ENCODE data around the gene MFGE8.

The MFGE8 gene

DNA sequence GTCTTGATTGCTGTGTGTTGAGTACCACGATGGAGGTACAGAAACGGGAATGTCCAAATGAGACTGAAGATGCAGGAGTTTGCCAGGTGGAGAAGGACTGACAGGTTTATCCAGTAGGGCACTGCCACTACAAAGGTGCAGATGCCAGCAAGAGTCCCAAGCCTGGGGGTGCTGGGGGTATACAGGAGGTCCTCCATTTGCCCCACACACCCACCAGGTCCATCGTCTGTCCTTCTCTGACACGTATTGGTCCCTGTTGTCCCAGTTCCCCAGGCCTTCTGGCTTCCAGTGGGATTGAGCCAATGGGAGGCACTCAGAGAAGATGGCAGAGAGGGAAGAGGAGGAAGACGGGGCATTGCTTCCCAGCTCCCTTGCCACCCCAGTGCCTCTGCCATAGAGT is 24.5 kb downstream of the MFGE8 start:
- no peaks in the 10 kb centered on the region for H3K36me3 ChIP-seq
- H3K27me3 ChIP-seq: peaks cover 12% of the 10 kb centered on the region
- H3K4me1 ChIP-seq (ENCODE audit: control insufficient read depth in 1 of 2, insufficient read depth in 1 of 2, low read depth in 1 of 2, low read length in 1 of 2): no peaks in the 10 kb centered on the region
- no peak overlapping the region for H3K27ac ChIP-seq
- TF ChIP-seq, protein P1, sequence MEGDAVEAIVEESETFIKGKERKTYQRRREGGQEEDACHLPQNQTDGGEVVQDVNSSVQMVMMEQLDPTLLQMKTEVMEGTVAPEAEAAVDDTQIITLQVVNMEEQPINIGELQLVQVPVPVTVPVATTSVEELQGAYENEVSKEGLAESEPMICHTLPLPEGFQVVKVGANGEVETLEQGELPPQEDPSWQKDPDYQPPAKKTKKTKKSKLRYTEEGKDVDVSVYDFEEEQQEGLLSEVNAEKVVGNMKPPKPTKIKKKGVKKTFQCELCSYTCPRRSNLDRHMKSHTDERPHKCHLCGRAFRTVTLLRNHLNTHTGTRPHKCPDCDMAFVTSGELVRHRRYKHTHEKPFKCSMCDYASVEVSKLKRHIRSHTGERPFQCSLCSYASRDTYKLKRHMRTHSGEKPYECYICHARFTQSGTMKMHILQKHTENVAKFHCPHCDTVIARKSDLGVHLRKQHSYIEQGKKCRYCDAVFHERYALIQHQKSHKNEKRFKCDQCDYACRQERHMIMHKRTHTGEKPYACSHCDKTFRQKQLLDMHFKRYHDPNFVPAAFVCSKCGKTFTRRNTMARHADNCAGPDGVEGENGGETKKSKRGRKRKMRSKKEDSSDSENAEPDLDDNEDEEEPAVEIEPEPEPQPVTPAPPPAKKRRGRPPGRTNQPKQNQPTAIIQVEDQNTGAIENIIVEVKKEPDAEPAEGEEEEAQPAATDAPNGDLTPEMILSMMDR (IDR thresholded peaks at IDR 0.05): no peak
- H3K4me3 ChIP-seq (ENCODE audit: low read depth in 1 of 2, low read length in 1 of 2): no peak overlapping the region
- H3K9me3 ChIP-seq: no peaks in the 10 kb centered on the region

DNA sequence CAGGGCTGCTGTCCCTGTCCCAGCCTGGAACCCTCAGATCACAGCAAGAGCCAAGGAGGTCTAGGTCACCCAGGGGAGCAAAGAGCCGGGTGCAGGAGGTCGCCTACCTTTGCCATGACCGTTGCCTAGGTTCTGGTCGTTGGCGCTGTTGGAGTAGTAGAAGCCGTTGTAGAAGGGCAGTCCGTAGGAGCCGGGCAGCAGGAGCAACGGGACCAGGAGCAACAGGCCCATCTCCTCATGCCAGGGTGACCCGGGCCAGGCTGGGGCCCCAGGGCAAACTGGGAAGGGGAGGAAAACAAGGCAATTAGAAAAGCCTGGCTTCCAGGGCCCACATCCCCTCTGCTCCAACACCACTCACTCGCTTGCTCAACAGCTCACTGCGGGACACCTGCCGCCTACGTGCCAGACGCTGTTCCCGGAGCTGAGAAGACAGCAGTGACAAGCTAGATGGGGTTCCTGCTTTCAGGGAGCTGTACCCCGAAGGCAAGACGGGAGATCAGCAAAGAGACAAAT is 26.1 kb downstream of the MFGE8 start:
- H3K4me1 ChIP-seq (ENCODE audit: control insufficient read depth in 1 of 2, insufficient read depth in 1 of 2, low read depth in 1 of 2, low read length in 1 of 2): no peaks in the 10 kb centered on the region
- no peak overlapping the region for H3K27ac ChIP-seq
- TF ChIP-seq, protein P1 (IDR thresholded peaks at IDR 0.05): no peak
- no peaks in the 10 kb centered on the region for H3K27me3 ChIP-seq
- no peaks in the 10 kb centered on the region for H3K9me3 ChIP-seq
- no peak overlapping the region for H3K4me3 ChIP-seq (ENCODE audit: low read depth in 1 of 2, low read length in 1 of 2)
- no peaks in the 10 kb centered on the region for H3K36me3 ChIP-seq

DNA sequence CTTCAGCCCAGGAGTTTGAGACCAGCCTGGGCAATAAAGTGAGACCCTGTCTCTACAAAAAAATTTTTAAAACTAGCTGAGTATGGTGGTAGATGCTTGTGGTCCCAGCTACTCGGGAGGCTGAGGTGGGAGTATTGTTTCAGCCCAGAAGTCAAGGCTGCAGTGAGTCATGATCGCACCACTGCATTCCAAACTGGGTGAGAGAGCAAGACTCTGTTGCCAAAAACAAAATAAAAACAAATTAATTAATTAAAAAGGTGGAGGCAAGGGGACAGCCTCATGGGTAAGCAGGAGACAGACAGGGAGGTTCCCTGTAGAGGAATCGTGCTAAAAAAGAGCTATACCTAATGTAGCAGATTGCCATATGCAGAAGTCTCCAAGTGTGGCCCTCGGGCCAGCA is 30.4 kb downstream of the MFGE8 start:
- Histone ChIP-seq H3K4me1 (ENCODE audit: control insufficient read depth in 1 of 2, insufficient read depth in 1 of 2, low read depth in 1 of 2, low read length in 1 of 2) (no peaks in the 10 kb centered on the region), H3K27me3 (no peaks in the 10 kb centered on the region), H3K9me3 (no peaks in the 10 kb centered on the region), H3K36me3 (no peaks in the 10 kb centered on the region), H3K27ac (no peak overlapping the region), H3K4me3 (ENCODE audit: low read depth in 1 of 2, low read length in 1 of 2) (no peak overlapping the region)
- TF ChIP-seq, protein P1 (IDR thresholded peaks at IDR 0.05): no peak

DNA sequence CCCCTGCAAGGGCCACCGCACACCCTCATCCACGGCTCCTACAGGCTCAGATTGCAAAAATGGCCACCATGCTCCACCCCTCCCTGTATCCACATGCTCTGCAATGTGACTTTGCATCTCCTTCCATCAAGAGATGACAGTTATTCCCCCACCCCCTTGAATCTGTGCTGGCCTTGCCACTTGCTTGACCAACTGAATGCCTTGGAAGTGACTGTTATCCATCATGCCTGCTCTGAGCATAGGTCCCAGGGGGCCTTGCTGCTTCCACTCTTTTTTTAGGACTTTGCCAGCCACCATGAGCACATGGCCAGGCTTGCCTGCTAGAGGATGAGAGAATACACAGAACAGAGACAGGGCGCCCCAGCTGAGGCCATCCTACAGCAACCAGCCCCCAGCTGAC is 31.4 kb downstream of the MFGE8 start:
- TF ChIP-seq, protein P1 (IDR thresholded peaks at IDR 0.05): no peak
- no peak overlapping the region for H3K4me3 ChIP-seq (ENCODE audit: low read depth in 1 of 2, low read length in 1 of 2)
- no peaks in the 10 kb centered on the region for H3K36me3 ChIP-seq
- H3K9me3 ChIP-seq: no peaks in the 10 kb centered on the region
- H3K4me1 ChIP-seq (ENCODE audit: control insufficient read depth in 1 of 2, insufficient read depth in 1 of 2, low read depth in 1 of 2, low read length in 1 of 2): no peaks in the 10 kb centered on the region
- no peaks in the 10 kb centered on the region for H3K27me3 ChIP-seq
- H3K27ac ChIP-seq: no peak overlapping the region

DNA sequence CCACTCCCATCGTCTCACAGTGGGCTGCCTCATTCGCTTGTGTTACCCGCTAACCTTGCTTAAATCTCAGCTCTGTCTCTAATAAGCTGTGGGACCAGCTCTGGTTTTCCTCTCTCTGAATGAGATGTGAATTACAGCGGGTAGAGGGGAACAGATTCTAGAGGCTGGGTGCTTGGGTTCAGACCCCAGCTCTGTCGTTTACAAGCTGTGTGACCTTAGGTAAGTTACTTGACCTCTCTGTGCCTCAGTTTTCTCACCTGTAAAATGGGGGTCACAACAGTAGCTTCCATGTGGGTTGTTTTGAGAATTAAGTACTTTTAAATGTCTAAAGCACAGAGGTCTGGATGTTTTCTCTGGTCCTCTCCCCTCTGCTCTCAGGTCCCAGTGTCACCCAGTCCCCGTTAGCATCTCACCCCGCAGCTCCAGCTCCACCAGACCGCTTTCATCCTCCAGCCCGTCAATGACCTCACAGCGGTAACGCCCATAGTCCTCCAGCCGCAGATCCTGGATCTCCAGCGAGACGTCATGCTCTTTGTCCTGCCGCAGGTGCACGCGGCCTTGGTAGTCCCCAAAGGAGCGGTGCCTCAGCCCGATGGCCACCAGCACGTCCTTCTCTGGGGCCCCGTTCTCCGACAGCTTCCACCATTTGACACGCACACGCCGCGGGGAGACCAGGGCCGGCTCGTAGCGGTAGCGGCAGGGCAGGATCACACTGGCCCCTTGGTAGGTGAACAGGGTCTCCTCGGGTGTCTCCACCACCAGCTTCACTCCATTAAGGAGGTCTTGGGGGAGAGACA is 32.0 kb downstream of the MFGE8 start:
- TF ChIP-seq, protein P1 (IDR thresholded peaks at IDR 0.05): no peak
- Histone ChIP-seq H3K4me3 (ENCODE audit: low read depth in 1 of 2, low read length in 1 of 2) (no peak overlapping the region), H3K9me3 (no peaks in the 10 kb centered on the region), H3K36me3 (no peaks in the 10 kb centered on the region), H3K27me3 (no peaks in the 10 kb centered on the region), H3K27ac (no peak overlapping the region), H3K4me1 (ENCODE audit: control insufficient read depth in 1 of 2, insufficient read depth in 1 of 2, low read depth in 1 of 2, low read length in 1 of 2) (no peaks in the 10 kb centered on the region)

Data from neutrophil (primary cell).